Naive thymus-derived CD8-positive, alpha-beta T cell (primary cell): ENCODE results near the gene MTF2. TPM values are rescaled to one million over a fixed set of nuclear protein-coding genes. Genes with fewer than 3 reads are reported as not detected.
A peak's percentile ranks its signal among the peaks of the same experiment; 100 is the strongest.
"Not testable (repeated sequence)": the region's sequence is repeated elsewhere in the genome, so short reads cannot be mapped to it uniquely, and the experiment has no call there.

Experiments
- ATAC-seq, 2 donors: fragments of 150-1000 bp; cut with Tn5 transposase in 1 of 2; sonication (Bioruptor Pico), chemical (Tn5 transposase) in 1 of 2; 1 replicate in 1 of 2; 2 replicates in 1 of 2; pipeline ENCODE4 v1.10.0; 2021; ENCODE audit warnings: mild to moderate bottlenecking in 2 of 2, moderate library complexity in 2 of 2
- POLR2A ChIA-PET: fragments of 350-600 bp; sonication (Branson Sonifier 250); formaldehyde crosslinking; loops from one replicate; lab custom pipeline; 2021; ENCODE audit warnings: antibody characterized with exemption; lab: Charles Lee
- DNase-seq, 10 donors: peaks; one replicate each; pipeline versions ENCODE4 v3.0.0 to v3.0.0-alpha.2; 2020 to 2022
- H3K27ac Mint-ChIP-seq, 10 donors: one replicate each; pipeline ENCODE4 v1.8.0; 2020 to 2022; ENCODE audit warnings: mild to moderate bottlenecking in 10 of 10, mixed read lengths in 10 of 10, moderate library complexity in 4 of 10, inconsistent platforms in 1 of 10
- H3K27me3 Mint-ChIP-seq, 5 donors: one replicate each; pipeline ENCODE4 v1.8.0; 2021 to 2022; ENCODE audit warnings: mixed read lengths in 5 of 5
- H3K36me3 Mint-ChIP-seq, 3 donors: one replicate each; pipeline ENCODE4 v1.8.0; 2020 to 2022; ENCODE audit warnings: mixed read lengths in 3 of 3, mild to moderate bottlenecking in 2 of 3, inconsistent platforms in 1 of 3
- H3K4me1 Mint-ChIP-seq, 4 donors: one replicate each; pipeline ENCODE4 v1.8.0; 2021 to 2022; ENCODE audit warnings: mixed read lengths in 4 of 4
- H3K4me3 Mint-ChIP-seq, 10 donors: one replicate each; pipeline ENCODE4 v1.8.0; 2020 to 2022; ENCODE audit warnings: mild to moderate bottlenecking in 10 of 10, mixed read lengths in 10 of 10, moderate library complexity in 6 of 10, inconsistent platforms in 1 of 10
- H3K9me3 Mint-ChIP-seq, 9 donors: one replicate each; pipeline ENCODE4 v1.8.0; 2020 to 2022; ENCODE audit warnings: mixed read lengths in 9 of 9, mild to moderate bottlenecking in 3 of 9, inconsistent platforms in 1 of 9, moderate library complexity in 1 of 9
- polyA plus RNA-seq, 3 donors: library from polyadenylated mRNA; unstranded; fragments of 300-500 nt; fragmentation: Illumina TruSeq; gene quantifications; one replicate each; pipeline ENCODE4 v1.2.3, GENCODE V29; 2021
- total RNA-seq, 8 experiments: library from RNA in 2 of 8; stranded (reverse) in 2 of 8; gene quantifications; one replicate each; pipeline ENCODE4 v1.2.3 and lab custom pipeline; 2021 to 2026

Gene MTF2
- total RNA-seq = 10 to 100 TPM; 43.7 to 46.3 TPM
- 10 to 100 TPM; 53.0 to 67.7 (median 61.0) TPM for polyA plus RNA-seq
- total RNA-seq (lab: John Stamatoyannopoulos, UW) = 53.8 to 76.3 (median 74.3) reads per million in 6 experiments

- no peaks in the 10 kb centered on the region for H3K9me3 Mint-ChIP-seq
- H3K4me1 Mint-ChIP-seq = peaks cover 15 to 60% (median 42%) of the 10 kb centered on the region in 4 donors
- peaks cover 8 to 12% (median 10%) of the 10 kb centered on the region in 3 donors for H3K36me3 Mint-ChIP-seq
- DNase-seq (peak; percentile 83 to 95 (median 90)), ATAC-seq (peak; percentile 83 to 88)
- H3K4me3 Mint-ChIP-seq = peak within 1 kb of the TSS; percentile 90 to 100 (median 97)
- POLR2A ChIA-PET = interaction anchor here (0.6 to 3.9 kb wide), 22 partner anchors 8 to 1994 kb away, joined by 3 to 40 read pairs (median 4); partner anchors contain the start of genes ALG14, CCDC18, DIPK1A and DNTTIP2
- H3K27me3 Mint-ChIP-seq = no peaks in the 10 kb centered on the region
- H3K27ac Mint-ChIP-seq = peak within 1 kb of the TSS; percentile 88 to 99 (median 99)
Observed at GRCh38 chr1:93078986-93079654, at the start of gene MTF2. MTF2 (plus strand) TSS chr1:93079283; CDS start chr1:93079527, 244 bp downstream.

GRCh38 chr1:93029317-93029716, 49.8 kb upstream of the MTF2 start:
- H3K36me3 Mint-ChIP-seq = no peaks in the 10 kb centered on the region
- H3K4me3 Mint-ChIP-seq = peak overlapping the region in 8 of 10 donors; percentile 4 to 68 (median 39)
- peaks cover 0 to 5% (median 0%) of the 10 kb centered on the region in 5 donors for H3K27me3 Mint-ChIP-seq
- no peaks in the 10 kb centered on the region for H3K9me3 Mint-ChIP-seq
- DNase-seq (peak; percentile 3 to 89 (median 67)), ATAC-seq (peak; percentile 94 to 96)
- H3K27ac Mint-ChIP-seq = peak overlapping the region in 9 of 10 donors; percentile 4 to 90 (median 52)
- peaks cover 6 to 28% (median 22%) of the 10 kb centered on the region in 4 donors for H3K4me1 Mint-ChIP-seq
- POLR2A ChIA-PET = interaction anchor here (0.6 to 1.4 kb wide), 3 partner anchors 11 to 70 kb away, joined by 3 to 5 read pairs (median 3); no protein-coding TSS in a partner anchor

GRCh38 chr1:93030191-93030590, 48.9 kb upstream of the MTF2 start:
- not testable (repeated sequence) for H3K4me3 Mint-ChIP-seq, H3K27me3 Mint-ChIP-seq, DNase-seq, ATAC-seq, H3K9me3 Mint-ChIP-seq, H3K36me3 Mint-ChIP-seq
- H3K27ac Mint-ChIP-seq = peak overlapping the region in 3 of 10 donors; percentile 35 to 90 (median 44)
- peaks cover 6 to 28% (median 22%) of the 10 kb centered on the region in 4 donors for H3K4me1 Mint-ChIP-seq
- POLR2A ChIA-PET = interaction anchor here (0.8 kb wide), 1 partner anchor 13 kb away, joined by 5 read pairs; no protein-coding TSS in a partner anchor

- Mint-ChIP-seq H3K27me3 (peaks cover 0 to 3% (median 0%) of the 10 kb centered on the region in 5 donors), H3K36me3 (no peaks in the 10 kb centered on the region), H3K4me3 (no peak overlapping the region), H3K4me1 (peaks cover 6 to 28% (median 22%) of the 10 kb centered on the region in 4 donors), H3K9me3 (no peaks in the 10 kb centered on the region), H3K27ac (peak overlapping the region in 1 of 10 donors; percentile 30)
- ATAC-seq = no peak
- POLR2A ChIA-PET = no interaction called here
- no peak for DNase-seq
Observed at GRCh38 chr1:93031711-93032110, 47.4 kb upstream of the MTF2 start.

- POLR2A ChIA-PET = interaction anchor here (0.6 kb wide), 1 partner anchor 45 kb away, joined by 3 read pairs; no protein-coding TSS in a partner anchor
- peaks cover 5 to 28% (median 20%) of the 10 kb centered on the region in 4 donors for H3K4me1 Mint-ChIP-seq
- ATAC-seq (no peak), DNase-seq (no peak)
- no peaks in the 10 kb centered on the region for H3K36me3 Mint-ChIP-seq
- H3K27me3 Mint-ChIP-seq = peaks cover 0 to 3% (median 0%) of the 10 kb centered on the region in 5 donors
- H3K4me3 Mint-ChIP-seq = no peak overlapping the region
- no peaks in the 10 kb centered on the region for H3K9me3 Mint-ChIP-seq
- H3K27ac Mint-ChIP-seq = no peak overlapping the region
Observed at GRCh38 chr1:93033029-93033428, 46.1 kb upstream of the MTF2 start.

- DNase-seq = no peak
- no peak overlapping the region for H3K4me3 Mint-ChIP-seq
- H3K27me3 Mint-ChIP-seq = peaks cover 0 to 3% (median 0%) of the 10 kb centered on the region in 5 donors
- no peak overlapping the region for H3K27ac Mint-ChIP-seq
- peaks cover 4 to 23% (median 13%) of the 10 kb centered on the region in 4 donors for H3K4me1 Mint-ChIP-seq
- no peaks in the 10 kb centered on the region for H3K9me3 Mint-ChIP-seq
- H3K36me3 Mint-ChIP-seq = no peaks in the 10 kb centered on the region
- POLR2A ChIA-PET = no interaction called here
- no peak for ATAC-seq
Observed at GRCh38 chr1:93033785-93034184, 45.3 kb upstream of the MTF2 start.

- peaks cover 0 to 3% (median 0%) of the 10 kb centered on the region in 5 donors for H3K27me3 Mint-ChIP-seq
- POLR2A ChIA-PET = no interaction called here
Observed at GRCh38 chr1:93034397-93034796, 44.7 kb upstream of the MTF2 start.

GRCh38 chr1:93036672-93037071, 42.4 kb upstream of the MTF2 start:
- H3K36me3 Mint-ChIP-seq = no peaks in the 10 kb centered on the region
- POLR2A ChIA-PET = interaction anchor here (0.6 kb wide), 1 partner anchor 133 kb away, joined by 4 read pairs; no protein-coding TSS in a partner anchor
- H3K4me1 Mint-ChIP-seq = peaks cover 0 to 11% (median 1%) of the 10 kb centered on the region in 4 donors
- peak overlapping the region in 1 of 10 donors; percentile 48 for H3K27ac Mint-ChIP-seq
- no peak overlapping the region for H3K4me3 Mint-ChIP-seq
- no peaks in the 10 kb centered on the region for H3K9me3 Mint-ChIP-seq
- peaks cover 0 to 3% (median 0%) of the 10 kb centered on the region in 5 donors for H3K27me3 Mint-ChIP-seq
- DNase-seq (no peak), ATAC-seq (no peak)

More at GRCh38 chr1:93034397-93034796, 44.7 kb upstream of the MTF2 start:
- Mint-ChIP-seq H3K27ac (no peak overlapping the region), H3K4me1 (peaks cover 1 to 19% (median 9%) of the 10 kb centered on the region in 4 donors), H3K36me3 (no peaks in the 10 kb centered on the region), H3K4me3 (no peak overlapping the region), H3K9me3 (no peaks in the 10 kb centered on the region)
- DNase-seq (no peak), ATAC-seq (no peak)

- peak overlapping the region; percentile 66 to 86 (median 78) for H3K4me3 Mint-ChIP-seq
- DNase-seq (peak in 9 of 10 donors; percentile 10 to 83 (median 57)), ATAC-seq (peak; percentile 98 to 99)
- H3K9me3 Mint-ChIP-seq = no peaks in the 10 kb centered on the region
- peak overlapping the region; percentile 63 to 98 (median 94) for H3K27ac Mint-ChIP-seq
- H3K27me3 Mint-ChIP-seq = no peaks in the 10 kb centered on the region
- POLR2A ChIA-PET = interaction anchor here (0.6 to 2.1 kb wide), 5 partner anchors 13 to 303 kb away, joined by 3 to 40 read pairs (median 4); partner anchors contain the start of genes DIPK1A, DR1 and MTF2
- peaks cover 2 to 13% (median 11%) of the 10 kb centered on the region in 4 donors for H3K4me1 Mint-ChIP-seq
- no peaks in the 10 kb centered on the region for H3K36me3 Mint-ChIP-seq
Observed at GRCh38 chr1:93042187-93043056, 36.7 kb upstream of the MTF2 start.

- no peak for DNase-seq
- ATAC-seq = peak in 1 of 2 donors; percentile 1
- POLR2A ChIA-PET = interaction anchor here (1.0 to 2.1 kb wide), 4 partner anchors 13 to 302 kb away, joined by 3 to 40 read pairs (median 4); partner anchors contain the start of genes DIPK1A, DR1 and MTF2
- H3K4me3 Mint-ChIP-seq = peak overlapping the region; percentile 66 to 86 (median 78)
- H3K27me3 Mint-ChIP-seq = no peaks in the 10 kb centered on the region
- H3K4me1 Mint-ChIP-seq = peaks cover 2 to 13% (median 11%) of the 10 kb centered on the region in 4 donors
- H3K9me3 Mint-ChIP-seq = no peaks in the 10 kb centered on the region
- peak overlapping the region; percentile 63 to 98 (median 94) for H3K27ac Mint-ChIP-seq
- H3K36me3 Mint-ChIP-seq = no peaks in the 10 kb centered on the region
Observed at GRCh38 chr1:93043057-93043557, 36.0 kb upstream of the MTF2 start.

- no peaks in the 10 kb centered on the region for H3K27me3 Mint-ChIP-seq
- POLR2A ChIA-PET = no interaction called here
- no peaks in the 10 kb centered on the region for H3K36me3 Mint-ChIP-seq
- peak overlapping the region in 1 of 10 donors; percentile 64 for H3K27ac Mint-ChIP-seq
- DNase-seq = no peak
- H3K4me1 Mint-ChIP-seq = peaks cover 0 to 2% (median 1%) of the 10 kb centered on the region in 4 donors
- no peaks in the 10 kb centered on the region for H3K9me3 Mint-ChIP-seq
- no peak for ATAC-seq
- H3K4me3 Mint-ChIP-seq = no peak overlapping the region
Observed at GRCh38 chr1:93047618-93048017, 31.5 kb upstream of the MTF2 start.

- POLR2A ChIA-PET = no interaction called here
- Mint-ChIP-seq H3K4me3 (no peak overlapping the region), H3K27me3 (peaks cover 0 to 5% (median 0%) of the 10 kb centered on the region in 5 donors), H3K4me1 (no peaks in the 10 kb centered on the region), H3K36me3 (no peaks in the 10 kb centered on the region), H3K9me3 (no peaks in the 10 kb centered on the region), H3K27ac (no peak overlapping the region)
- ATAC-seq (no peak), DNase-seq (no peak)
Observed at GRCh38 chr1:93051961-93052360, 27.1 kb upstream of the MTF2 start.
